Measurements from ENCODE around the gene TMPRSS6. TPM values are rescaled to one million over a fixed set of nuclear protein-coding genes. Genes with fewer than 3 reads are reported as not detected.

The TMPRSS6 gene
- total and polyA plus RNA-seq, 2 donors (not counting 1 experiment from before 2014, with no cell fraction given) = not detected

DNA sequence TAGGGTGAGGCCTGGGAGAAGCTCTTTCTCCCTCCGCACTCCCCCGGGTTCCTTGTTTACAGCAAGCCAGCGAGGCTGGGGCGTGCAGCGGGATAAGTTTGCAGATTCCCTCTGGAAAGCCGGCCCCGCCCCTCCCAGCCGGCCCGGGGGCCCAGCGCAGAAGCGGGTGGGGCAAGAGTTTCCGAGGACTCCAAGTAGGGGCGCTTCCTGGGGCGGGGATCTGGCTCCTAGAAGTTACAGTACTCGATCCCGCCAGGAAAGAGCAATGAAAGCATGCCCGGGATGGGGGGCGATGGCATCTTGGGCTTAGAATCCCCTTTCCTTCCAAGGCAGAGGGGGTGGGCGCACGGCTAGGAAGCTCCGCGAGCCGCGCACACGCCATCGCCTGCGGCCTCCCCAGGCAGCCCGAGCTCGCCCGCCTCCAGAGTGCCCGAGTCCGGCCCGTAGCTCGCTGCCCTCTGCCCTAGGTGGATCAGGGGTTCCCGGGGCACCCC is 90.7 kb downstream of the TMPRSS6 start:
- no peaks in the 10 kb centered on the region for H3K36me3 ChIP-seq (ENCODE audit: control insufficient read depth, insufficient read depth, low read length)
- H3K27me3 ChIP-seq (ENCODE audit: control insufficient read depth, insufficient read depth, low read length) = no peaks in the 10 kb centered on the region
- H3K4me1 ChIP-seq (ENCODE audit: control insufficient read depth, extremely low read depth, insufficient read depth, low read length) = peaks cover 4% of the 10 kb centered on the region
- no peaks in the 10 kb centered on the region for H4K20me1 ChIP-seq (ENCODE audit: control insufficient read depth, extremely low read depth, insufficient read depth, low read length)
- peak overlapping the region; percentile 85 for H3K9ac ChIP-seq (ENCODE audit: insufficient read depth, low read length)
- H2AFZ ChIP-seq (ENCODE audit: low read length) = peak overlapping the region; percentile 61
- peak overlapping the region; percentile 92 for H3K4me2 ChIP-seq (ENCODE audit: extremely low read depth, insufficient read depth, low read length)
- H3K27ac ChIP-seq (ENCODE audit: insufficient read depth, low read length) = peak overlapping the region; percentile 50
- TF ChIP-seq EZH2 (IDR thresholded peaks at IDR 0.05; ENCODE audit: low read length, missing control alignments) = no peak
- TF ChIP-seq, protein P1, sequence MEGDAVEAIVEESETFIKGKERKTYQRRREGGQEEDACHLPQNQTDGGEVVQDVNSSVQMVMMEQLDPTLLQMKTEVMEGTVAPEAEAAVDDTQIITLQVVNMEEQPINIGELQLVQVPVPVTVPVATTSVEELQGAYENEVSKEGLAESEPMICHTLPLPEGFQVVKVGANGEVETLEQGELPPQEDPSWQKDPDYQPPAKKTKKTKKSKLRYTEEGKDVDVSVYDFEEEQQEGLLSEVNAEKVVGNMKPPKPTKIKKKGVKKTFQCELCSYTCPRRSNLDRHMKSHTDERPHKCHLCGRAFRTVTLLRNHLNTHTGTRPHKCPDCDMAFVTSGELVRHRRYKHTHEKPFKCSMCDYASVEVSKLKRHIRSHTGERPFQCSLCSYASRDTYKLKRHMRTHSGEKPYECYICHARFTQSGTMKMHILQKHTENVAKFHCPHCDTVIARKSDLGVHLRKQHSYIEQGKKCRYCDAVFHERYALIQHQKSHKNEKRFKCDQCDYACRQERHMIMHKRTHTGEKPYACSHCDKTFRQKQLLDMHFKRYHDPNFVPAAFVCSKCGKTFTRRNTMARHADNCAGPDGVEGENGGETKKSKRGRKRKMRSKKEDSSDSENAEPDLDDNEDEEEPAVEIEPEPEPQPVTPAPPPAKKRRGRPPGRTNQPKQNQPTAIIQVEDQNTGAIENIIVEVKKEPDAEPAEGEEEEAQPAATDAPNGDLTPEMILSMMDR (conservative IDR thresholded peaks at IDR 0.05 in 1 of 2, IDR thresholded peaks at IDR 0.05 in 1 of 2; ENCODE audit: low read depth in 1 of 2, low read length in 2 of 2) = no peak
- DNase-seq (ENCODE audit: low read depth in 2 of 2) = peak; percentile 55 to 70
- no peaks in the 10 kb centered on the region for H3K9me3 ChIP-seq (ENCODE audit: control insufficient read depth, insufficient read depth, low read depth, low read length)
- peaks cover 5% of the 10 kb centered on the region for H3K79me2 ChIP-seq (ENCODE audit: control insufficient read depth, insufficient read depth, low read length)
- peak overlapping the region; percentile 53 to 83 (median 77) for H3K4me3 ChIP-seq (replicated peaks in 1 of 4; ENCODE audit: control extremely low read depth in 1 of 4, insufficient read depth in 1 of 4, low read depth in 3 of 4, low read length in 4 of 4)

DNA sequence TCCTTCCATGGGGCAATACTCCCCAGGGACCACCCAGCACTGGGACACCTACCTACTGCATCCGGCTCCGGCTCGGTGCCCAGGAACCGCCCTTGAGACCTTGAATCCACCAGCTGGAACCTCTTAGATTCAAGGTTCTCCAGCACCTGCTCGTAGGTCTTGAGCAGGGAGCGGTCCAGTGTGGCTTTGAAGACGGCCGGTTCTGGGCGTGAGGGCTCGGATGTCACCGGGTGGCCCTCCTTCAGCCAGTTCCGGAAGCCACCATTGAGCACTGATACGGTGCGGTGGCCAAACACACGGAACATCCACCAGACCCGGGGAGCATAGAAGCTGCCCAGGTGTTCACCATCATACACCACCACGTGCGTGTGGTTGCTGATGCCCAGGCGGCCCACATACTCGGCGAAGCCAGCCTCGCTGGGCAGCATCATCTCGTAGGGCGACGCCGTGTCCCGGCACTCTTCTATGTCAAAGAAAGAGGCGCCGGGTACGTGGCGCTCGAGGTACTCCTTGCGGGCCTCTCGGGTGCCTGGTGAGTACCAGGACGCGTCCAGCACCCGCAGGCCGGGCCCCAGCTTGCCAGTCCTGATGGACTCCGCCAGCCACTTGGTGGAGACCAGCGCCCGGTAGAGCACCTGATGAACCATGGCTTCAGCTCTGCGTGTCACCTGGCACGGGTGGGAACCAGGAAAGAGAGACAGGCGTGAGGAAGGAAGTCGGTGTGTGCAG is 91.3 kb downstream of the TMPRSS6 start:
- Histone ChIP-seq H2AFZ (ENCODE audit: low read length) (peak overlapping the region; percentile 61), H3K9ac (ENCODE audit: insufficient read depth, low read length) (peak overlapping the region; percentile 85)
- TF ChIP-seq, protein P1 (conservative IDR thresholded peaks at IDR 0.05 in 1 of 2, IDR thresholded peaks at IDR 0.05 in 1 of 2; ENCODE audit: low read depth in 1 of 2, low read length in 2 of 2) = no peak
- TF ChIP-seq EZH2 (IDR thresholded peaks at IDR 0.05; ENCODE audit: low read length, missing control alignments) = no peak

DNA sequence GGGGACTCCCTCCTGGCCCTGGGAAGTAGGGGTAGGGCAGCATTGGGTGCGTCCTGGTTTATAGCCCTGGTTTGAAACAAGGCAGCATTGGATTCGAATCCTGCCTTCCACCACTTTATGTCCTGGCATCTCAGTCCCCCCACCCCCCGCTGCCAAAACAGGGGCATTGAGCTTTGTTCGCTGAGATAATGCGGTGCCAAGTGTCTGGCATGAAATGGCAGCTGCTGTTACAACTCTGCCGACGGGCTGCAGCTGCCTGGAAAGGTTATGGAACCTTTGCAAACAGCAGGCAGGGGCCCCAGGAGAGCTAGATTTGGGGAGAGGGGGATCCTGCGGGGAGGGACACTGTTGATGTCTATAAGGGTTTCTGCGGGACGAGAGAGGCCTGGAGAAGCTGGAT is 92.2 kb downstream of the TMPRSS6 start:
- Histone ChIP-seq H3K4me2 (ENCODE audit: extremely low read depth, insufficient read depth, low read length) (no peak overlapping the region), H3K36me3 (ENCODE audit: control insufficient read depth, insufficient read depth, low read length) (no peaks in the 10 kb centered on the region), H3K27me3 (ENCODE audit: control insufficient read depth, insufficient read depth, low read length) (no peaks in the 10 kb centered on the region), H3K79me2 (ENCODE audit: control insufficient read depth, insufficient read depth, low read length) (peaks cover 5% of the 10 kb centered on the region), H4K20me1 (ENCODE audit: control insufficient read depth, extremely low read depth, insufficient read depth, low read length) (no peaks in the 10 kb centered on the region), H2AFZ (ENCODE audit: low read length) (no peak overlapping the region), H3K4me3 (replicated peaks in 1 of 4; ENCODE audit: control extremely low read depth in 1 of 4, insufficient read depth in 1 of 4, low read depth in 3 of 4, low read length in 4 of 4) (no peak overlapping the region), H3K9ac (ENCODE audit: insufficient read depth, low read length) (no peak overlapping the region), H3K4me1 (ENCODE audit: control insufficient read depth, extremely low read depth, insufficient read depth, low read length) (peaks cover 4% of the 10 kb centered on the region), H3K27ac (ENCODE audit: insufficient read depth, low read length) (no peak overlapping the region), H3K9me3 (ENCODE audit: control insufficient read depth, insufficient read depth, low read depth, low read length) (no peaks in the 10 kb centered on the region)
- TF ChIP-seq, protein P1 (conservative IDR thresholded peaks at IDR 0.05 in 1 of 2, IDR thresholded peaks at IDR 0.05 in 1 of 2; ENCODE audit: low read depth in 1 of 2, low read length in 2 of 2) = no peak
- no peak for TF ChIP-seq EZH2 (IDR thresholded peaks at IDR 0.05; ENCODE audit: low read length, missing control alignments)
- DNase-seq (ENCODE audit: low read depth in 2 of 2) = no peak

More for the DNA sequence above, 91.3 kb downstream of the TMPRSS6 start:
- Histone ChIP-seq H3K9me3 (ENCODE audit: control insufficient read depth, insufficient read depth, low read depth, low read length) (no peaks in the 10 kb centered on the region), H3K36me3 (ENCODE audit: control insufficient read depth, insufficient read depth, low read length) (no peaks in the 10 kb centered on the region), H3K4me2 (ENCODE audit: extremely low read depth, insufficient read depth, low read length) (peak overlapping the region; percentile 92), H4K20me1 (ENCODE audit: control insufficient read depth, extremely low read depth, insufficient read depth, low read length) (no peaks in the 10 kb centered on the region), H3K27ac (ENCODE audit: insufficient read depth, low read length) (no peak overlapping the region), H3K4me1 (ENCODE audit: control insufficient read depth, extremely low read depth, insufficient read depth, low read length) (peaks cover 4% of the 10 kb centered on the region), H3K27me3 (ENCODE audit: control insufficient read depth, insufficient read depth, low read length) (no peaks in the 10 kb centered on the region), H3K79me2 (ENCODE audit: control insufficient read depth, insufficient read depth, low read length) (peaks cover 5% of the 10 kb centered on the region), H3K4me3 (replicated peaks in 1 of 4; ENCODE audit: control extremely low read depth in 1 of 4, insufficient read depth in 1 of 4, low read depth in 3 of 4, low read length in 4 of 4) (peak overlapping the region; percentile 53 to 83 (median 77))
- DNase-seq (ENCODE audit: low read depth in 2 of 2) = no peak
